IPS-NIHi11 (cell line): Measurements from ENCODE around the gene ELFN2.

ENCODE experiments used
- DNase-seq: peaks from one replicate; pipeline ENCODE4 v3.0.0; 2012; ENCODE audit warnings: mixed read lengths, low spot score

Gene ELFN2

DNA sequence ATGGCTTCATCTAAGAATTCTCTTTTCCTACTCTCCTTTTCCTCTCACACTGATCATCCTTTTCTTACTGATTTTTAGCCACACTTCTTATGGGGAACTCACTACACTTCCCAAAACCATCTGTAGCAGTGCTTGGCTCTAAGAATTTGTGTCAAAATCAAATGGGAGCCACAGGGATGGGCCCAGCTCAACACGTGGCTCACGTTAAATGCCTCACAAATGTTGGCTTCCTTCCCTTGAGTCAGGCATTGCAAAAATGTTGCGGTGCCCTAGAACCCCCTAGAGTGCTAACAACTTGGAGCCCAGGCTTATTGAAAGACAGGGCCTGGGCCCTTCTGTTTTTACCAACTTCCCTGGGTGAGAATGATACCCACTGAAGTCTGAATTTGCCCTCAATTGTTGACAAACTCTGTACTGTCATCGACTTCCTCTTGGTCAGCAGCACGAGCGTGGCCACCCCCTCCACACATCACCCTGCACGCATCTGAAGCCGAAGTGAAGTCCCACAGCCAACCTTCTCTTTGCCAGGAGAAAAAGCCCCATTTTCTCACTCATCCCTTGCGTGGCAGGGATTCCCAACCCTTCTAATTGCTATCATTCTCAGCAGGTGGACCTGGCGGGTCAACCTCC is 69.7 kb downstream of the ELFN2 start:
- DNase-seq = no peak

DNA sequence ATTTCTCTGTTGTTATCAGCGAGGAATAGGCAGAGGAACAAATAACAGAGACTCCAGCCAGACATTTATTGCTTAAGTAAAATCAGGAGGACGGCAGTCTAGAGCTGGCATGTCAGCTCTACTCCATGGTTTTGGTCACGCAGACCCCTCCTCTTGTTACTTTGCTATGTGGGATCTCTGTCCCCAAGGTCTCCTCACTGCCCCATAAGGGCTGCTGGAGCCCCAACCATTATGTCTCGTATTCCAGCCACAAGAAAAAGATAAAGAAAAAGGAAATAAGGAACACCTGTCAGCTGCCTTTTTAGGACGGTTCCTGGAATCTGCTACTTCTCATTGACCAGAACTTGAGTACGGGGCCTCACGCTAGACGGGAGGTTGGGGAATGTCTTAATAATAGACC is 70.4 kb downstream of the ELFN2 start:
- no peak for DNase-seq

DNA sequence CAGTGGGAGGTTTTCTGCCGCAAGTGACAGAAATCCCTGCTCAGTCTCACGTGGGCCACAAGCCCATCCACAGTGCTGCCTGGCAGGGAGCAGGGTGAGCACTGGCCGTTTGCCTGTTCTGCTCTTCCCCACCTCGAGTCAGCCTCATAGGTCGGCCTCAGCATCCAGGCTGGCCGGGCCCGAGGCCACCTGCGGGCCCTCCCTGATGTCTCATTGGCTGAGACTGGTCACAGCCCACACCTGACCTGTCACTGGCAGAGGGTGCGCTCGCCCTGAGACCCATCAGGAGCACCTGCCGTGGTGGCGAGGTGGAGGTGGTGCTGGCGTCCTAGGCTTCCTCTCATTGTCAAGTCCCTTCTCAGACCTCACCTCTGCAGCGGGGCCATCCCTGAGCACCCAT is 72.1 kb downstream of the ELFN2 start:
- DNase-seq = no peak

DNA sequence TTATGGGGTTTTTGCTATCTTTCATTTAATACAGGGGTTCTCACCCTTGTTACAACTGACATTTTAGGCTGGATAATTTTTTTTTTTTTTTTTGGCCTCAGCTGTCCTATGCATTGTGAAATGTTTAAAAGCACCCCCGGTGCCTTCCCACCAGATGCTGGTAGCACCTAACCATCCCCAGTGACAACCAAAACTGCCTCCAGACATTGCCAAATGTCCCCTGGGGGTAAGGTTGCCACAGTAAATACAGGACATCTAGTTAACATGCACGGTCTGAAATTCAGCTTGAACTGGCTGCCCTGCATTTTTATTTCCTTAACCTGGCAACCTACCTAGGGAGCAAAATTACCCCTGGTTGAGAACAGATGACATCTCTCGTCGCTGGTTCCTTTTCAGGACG is 72.6 kb downstream of the ELFN2 start:
- no peak for DNase-seq

GRCh38 chr22:37354261-37354660 is 73.0 kb downstream of the ELFN2 start:
- no peak for DNase-seq

DNA sequence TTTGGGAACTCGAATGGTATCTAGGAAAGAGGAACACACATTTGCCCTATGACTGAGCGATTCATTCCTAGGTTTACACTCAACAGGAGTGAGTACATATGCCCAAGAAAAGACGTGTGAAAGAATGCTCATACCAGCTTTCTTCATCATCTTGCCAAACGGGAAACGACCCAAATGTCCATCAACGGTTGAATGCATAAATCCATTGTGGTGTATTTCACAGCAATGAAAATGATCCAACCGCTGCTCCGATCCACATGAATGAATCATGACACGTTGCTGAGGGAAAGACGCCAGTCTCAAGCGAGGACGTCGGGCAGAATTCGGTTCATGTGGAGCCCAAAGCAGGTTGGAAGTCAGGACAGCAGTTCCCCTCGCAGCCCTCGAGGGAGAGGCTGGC is 73.4 kb downstream of the ELFN2 start:
- no peak for DNase-seq

DNA sequence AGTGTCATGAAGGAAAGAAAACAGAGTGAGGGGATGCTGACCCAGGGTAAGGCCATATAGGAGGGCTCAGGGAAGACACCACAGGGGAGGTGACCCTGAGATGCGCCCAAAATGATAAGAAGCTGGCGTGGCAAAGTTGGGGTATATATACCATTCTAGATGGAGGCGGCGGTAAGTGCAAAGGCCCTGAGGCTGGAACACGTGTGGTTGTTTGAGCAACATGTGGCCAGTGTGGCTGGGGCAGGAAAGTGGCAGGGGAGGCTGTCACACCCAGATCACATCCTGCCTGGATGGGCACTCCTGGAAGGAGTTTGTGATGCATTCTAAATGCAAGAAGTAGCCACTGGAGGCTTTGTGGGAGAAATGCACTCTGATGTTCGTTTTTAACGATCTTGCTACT is 74.8 kb downstream of the ELFN2 start:
- DNase-seq = no peak

DNA sequence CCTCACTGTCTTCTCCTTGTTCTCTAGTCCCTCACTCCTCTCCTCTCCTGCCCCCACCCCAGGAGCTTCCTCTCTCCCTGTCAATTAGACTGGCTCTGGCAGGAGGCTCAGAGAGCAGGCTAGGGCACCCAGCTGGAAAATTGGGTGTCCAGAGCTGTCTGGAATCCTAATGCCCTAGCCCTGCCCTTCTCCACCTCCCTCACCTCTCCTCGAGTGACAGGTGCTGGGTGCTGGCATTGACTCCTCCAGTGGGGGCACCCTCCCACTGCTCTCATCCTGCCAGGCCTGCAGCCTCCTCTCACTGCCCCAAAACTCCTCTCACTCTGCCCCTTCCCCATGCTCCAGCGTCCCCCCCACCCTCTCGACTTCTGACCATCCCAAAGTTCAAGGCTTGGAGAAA is 76.0 kb downstream of the ELFN2 start:
- no peak for DNase-seq

- no peak for DNase-seq
Measured at GRCh38 chr22:37349043-37349814, 78.0 kb downstream of the ELFN2 start.

DNA sequence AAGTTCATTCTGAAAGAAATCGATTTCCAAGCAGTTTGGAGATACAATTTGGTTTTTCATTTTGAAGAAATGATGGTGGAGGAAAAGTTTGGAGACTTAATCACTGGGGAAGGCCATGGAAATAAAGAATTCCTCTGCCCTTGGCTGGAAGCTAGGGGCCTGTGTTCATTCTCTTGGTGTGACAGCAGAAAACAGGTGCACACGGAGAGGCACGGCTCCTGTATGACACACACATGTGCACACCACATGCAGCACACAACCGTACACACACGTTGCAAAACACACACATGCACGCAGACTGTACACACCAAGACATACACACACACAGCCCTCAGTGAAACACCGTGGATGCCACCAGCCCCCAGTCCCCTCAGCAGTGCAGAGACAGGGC is 80.8 kb downstream of the ELFN2 start:
- DNase-seq = no peak

- no peak for DNase-seq
Measured at GRCh38 chr22:37345863-37346504, 81.3 kb downstream of the ELFN2 start.

- DNase-seq = no peak
Measured at GRCh38 chr22:37344735-37345449, 82.4 kb downstream of the ELFN2 start.

DNA sequence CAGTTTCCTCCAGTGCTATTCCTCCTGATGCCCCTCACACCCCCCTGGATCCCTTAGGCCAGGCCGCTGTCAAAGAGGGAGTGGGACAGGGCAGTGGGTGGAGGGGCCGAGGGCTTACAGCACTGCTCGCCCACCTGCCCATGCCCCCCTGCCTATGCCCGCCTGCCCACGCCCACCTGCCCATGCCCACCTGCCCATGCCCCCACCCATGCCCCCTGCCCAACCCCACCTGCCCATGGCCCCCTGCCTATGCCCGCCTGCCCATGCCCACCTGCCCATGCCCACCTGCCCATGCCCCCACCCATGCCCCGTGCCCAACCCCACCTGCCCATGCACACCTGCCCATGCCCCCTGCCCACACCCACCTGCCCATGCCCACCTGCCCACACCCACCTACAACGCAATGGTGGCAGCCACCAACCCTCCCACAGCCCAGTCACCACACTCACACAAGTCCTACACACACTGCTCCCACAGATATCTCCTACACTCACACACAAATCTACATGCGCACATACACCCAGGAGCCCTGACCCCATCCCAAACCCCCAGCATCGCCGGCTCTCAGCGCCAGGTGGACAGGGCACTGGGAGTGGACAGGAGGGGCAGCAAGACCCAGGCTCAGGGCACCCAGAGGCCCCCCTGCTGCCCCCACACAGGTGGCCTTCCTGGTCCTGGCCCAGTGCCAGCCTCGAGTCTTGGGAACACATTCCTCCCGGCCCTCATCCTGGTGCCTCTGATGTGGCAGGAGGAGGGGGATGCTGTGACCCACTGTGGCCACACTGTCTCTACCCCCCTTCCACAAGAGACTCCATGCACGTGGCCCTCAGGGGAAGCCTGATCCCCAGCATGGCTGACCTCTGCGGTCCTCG is 83.2 kb downstream of the ELFN2 start:
- no peak for DNase-seq

GRCh38 chr22:37343348-37343747 is 83.9 kb downstream of the ELFN2 start:
- no peak for DNase-seq

DNA sequence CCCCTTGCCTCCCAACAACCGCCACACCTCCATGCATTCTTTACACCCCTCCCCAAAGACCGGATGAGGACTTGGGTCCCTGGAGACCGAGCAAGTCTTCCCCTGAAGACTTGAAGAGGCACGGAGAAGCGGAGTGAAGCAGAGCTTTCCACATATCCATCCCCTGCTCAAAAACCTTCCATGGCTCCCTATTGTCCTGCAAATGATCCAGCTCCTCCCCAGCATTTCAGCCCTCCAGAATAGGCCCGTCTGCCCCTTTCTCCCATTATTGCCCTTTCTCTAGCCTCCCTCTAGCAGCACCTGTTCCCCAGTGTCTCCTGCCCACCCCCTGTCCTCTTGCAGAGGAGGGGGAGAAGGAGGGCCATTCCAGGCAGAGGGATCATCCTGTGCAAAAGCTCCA is 85.2 kb downstream of the ELFN2 start:
- no peak for DNase-seq

- peak; percentile 79 for DNase-seq
Measured at GRCh38 chr22:37340331-37341262, 86.7 kb downstream of the ELFN2 start.

GRCh38 chr22:37338539-37339246 is 88.6 kb downstream of the ELFN2 start:
- no peak for DNase-seq

DNA sequence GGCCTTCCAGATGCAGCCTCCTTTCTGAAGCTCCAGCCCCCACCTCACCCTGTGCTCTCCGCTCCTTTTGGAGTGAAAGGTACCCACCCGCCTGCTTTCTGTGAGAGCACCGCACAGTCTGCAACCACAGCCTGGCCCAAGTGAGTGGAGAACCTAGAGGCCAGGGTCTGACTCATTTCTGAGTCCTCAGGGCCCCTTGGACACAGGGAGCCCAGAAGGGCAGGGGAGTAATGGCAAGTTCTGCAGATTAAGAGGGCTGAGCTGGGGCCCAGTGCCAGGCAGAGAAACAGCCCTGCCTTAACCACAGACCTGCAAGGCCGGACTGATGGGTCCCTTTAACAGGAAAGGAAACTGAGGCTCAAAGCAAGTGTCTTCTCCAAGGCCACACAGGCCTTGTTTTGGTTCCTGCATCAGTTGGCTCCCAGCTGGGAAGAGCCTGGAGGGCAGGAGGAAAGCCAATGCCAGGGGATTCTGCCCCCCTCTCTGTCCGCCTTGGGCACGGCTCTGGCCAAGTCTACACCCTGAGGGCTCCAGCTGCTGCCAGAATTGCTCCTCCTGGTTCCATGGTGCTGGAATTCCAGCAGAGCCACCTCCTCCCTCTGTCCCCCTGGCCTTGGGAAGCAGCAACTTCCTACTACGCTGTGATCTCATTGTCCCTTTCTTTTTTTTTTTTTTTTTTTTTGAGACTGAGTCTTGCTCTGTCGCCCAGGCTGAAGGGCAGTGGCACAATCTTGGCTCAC is 89.9 kb downstream of the ELFN2 start:
- no peak for DNase-seq

DNA sequence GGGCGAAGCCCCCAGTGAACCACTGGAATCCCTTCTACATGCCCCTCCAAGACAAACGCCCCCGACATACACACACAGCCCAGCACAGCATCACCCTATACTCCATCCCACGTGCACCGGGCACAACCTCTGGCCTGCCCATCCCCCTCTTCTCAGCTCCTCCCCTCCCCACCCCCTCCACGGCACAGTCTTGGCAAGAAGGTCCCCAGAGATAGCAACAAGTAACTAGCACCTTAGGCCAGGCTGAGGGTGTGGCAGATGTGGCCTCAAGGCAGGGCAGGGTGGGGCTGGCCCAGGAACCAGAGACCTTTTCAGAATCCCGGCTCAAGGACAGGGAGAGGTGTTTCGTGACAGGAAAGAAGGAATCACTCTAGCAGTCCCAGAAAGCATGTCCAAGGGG is 90.7 kb downstream of the ELFN2 start:
- DNase-seq = no peak
